GM12878 (cell line): ENCODE results near the gene HNRNPA2B1.

Experiments used
- BCL11A ChIP-seq: IDR thresholded peaks from 2 replicates; pipeline ENCODE4 v1.6.1; 2011; ENCODE audit warnings: low read depth, low read length
- CREB1 ChIP-seq: IDR thresholded peaks from 2 replicates; pipeline ENCODE4 v1.6.1; 2012; ENCODE audit warnings: low read depth, mild to moderate bottlenecking, inconsistent platforms
- FOXM1 ChIP-seq: IDR thresholded peaks from 2 replicates; pipeline ENCODE4 v1.6.1; 2012; ENCODE audit warnings: low read depth, mild to moderate bottlenecking, inconsistent platforms, low read length, moderate library complexity
- HDGF ChIP-seq: fragments of 450-650 bp; IDR thresholded peaks from 2 replicates; pipeline ENCODE4 v1.6.1; 2016; ENCODE audit warnings: antibody characterized with exemption
- MTA3 ChIP-seq: IDR thresholded peaks from 2 replicates; pipeline ENCODE4 v1.6.1; 2012; ENCODE audit warnings: low read length, inconsistent platforms, borderline replicate concordance
- POU2F2 ChIP-seq: IDR thresholded peaks from 3 replicates; pipeline ENCODE4 v1.6.1; 2011; ENCODE audit warnings: low read depth, mild to moderate bottlenecking, low read length, borderline replicate concordance
- TF ChIP-seq, protein P1 (sequence below), 3 experiments: IDR thresholded peaks in 2 of 3; conservative IDR thresholded peaks in 1 of 3; 2 replicates each; pipeline ENCODE4 v1.5.1; 2011; ENCODE audit warnings: low read depth in 3 of 3, low read length in 3 of 3, mild to moderate bottlenecking in 3 of 3, control low read depth in 2 of 3, moderate library complexity in 2 of 3, inconsistent platforms in 1 of 3, mixed read lengths in 1 of 3; ENCODE audit not compliant: control insufficient read depth in 2 of 3, insufficient read depth in 1 of 3; ENCODE audit errors: extremely low read depth in 1 of 3
- TF ChIP-seq, protein P2 (sequence below): IDR thresholded peaks from 2 replicates; pipeline ENCODE4 v1.6.1; 2011; ENCODE audit warnings: low read depth, mild to moderate bottlenecking, low read length, moderate library complexity, borderline replicate concordance; ENCODE audit errors: extremely low read depth
- TF ChIP-seq, protein P3 (sequence below): fragments of 450-650 bp; formaldehyde crosslinking; IDR thresholded peaks from 2 replicates; pipeline ENCODE4 v1.4.0; 2020; ENCODE audit warnings: mild to moderate bottlenecking, moderate library complexity

- TF ChIP-seq MTA3, result no peak
- TF ChIP-seq, protein P1, sequence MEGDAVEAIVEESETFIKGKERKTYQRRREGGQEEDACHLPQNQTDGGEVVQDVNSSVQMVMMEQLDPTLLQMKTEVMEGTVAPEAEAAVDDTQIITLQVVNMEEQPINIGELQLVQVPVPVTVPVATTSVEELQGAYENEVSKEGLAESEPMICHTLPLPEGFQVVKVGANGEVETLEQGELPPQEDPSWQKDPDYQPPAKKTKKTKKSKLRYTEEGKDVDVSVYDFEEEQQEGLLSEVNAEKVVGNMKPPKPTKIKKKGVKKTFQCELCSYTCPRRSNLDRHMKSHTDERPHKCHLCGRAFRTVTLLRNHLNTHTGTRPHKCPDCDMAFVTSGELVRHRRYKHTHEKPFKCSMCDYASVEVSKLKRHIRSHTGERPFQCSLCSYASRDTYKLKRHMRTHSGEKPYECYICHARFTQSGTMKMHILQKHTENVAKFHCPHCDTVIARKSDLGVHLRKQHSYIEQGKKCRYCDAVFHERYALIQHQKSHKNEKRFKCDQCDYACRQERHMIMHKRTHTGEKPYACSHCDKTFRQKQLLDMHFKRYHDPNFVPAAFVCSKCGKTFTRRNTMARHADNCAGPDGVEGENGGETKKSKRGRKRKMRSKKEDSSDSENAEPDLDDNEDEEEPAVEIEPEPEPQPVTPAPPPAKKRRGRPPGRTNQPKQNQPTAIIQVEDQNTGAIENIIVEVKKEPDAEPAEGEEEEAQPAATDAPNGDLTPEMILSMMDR (IDR thresholded peaks at IDR 0.05 in 2 of 3, conservative IDR thresholded peaks at IDR 0.05 in 1 of 3; ENCODE audit: control insufficient read depth in 2 of 3, extremely low read depth in 1 of 3, insufficient read depth in 1 of 3, low read depth in 3 of 3, low read length in 3 of 3), result no peak
- no peak for TF ChIP-seq BCL11A
- TF ChIP-seq, protein P2, sequence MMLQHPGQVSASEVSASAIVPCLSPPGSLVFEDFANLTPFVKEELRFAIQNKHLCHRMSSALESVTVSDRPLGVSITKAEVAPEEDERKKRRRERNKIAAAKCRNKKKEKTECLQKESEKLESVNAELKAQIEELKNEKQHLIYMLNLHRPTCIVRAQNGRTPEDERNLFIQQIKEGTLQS, result no peak
- TF ChIP-seq, protein P3, sequence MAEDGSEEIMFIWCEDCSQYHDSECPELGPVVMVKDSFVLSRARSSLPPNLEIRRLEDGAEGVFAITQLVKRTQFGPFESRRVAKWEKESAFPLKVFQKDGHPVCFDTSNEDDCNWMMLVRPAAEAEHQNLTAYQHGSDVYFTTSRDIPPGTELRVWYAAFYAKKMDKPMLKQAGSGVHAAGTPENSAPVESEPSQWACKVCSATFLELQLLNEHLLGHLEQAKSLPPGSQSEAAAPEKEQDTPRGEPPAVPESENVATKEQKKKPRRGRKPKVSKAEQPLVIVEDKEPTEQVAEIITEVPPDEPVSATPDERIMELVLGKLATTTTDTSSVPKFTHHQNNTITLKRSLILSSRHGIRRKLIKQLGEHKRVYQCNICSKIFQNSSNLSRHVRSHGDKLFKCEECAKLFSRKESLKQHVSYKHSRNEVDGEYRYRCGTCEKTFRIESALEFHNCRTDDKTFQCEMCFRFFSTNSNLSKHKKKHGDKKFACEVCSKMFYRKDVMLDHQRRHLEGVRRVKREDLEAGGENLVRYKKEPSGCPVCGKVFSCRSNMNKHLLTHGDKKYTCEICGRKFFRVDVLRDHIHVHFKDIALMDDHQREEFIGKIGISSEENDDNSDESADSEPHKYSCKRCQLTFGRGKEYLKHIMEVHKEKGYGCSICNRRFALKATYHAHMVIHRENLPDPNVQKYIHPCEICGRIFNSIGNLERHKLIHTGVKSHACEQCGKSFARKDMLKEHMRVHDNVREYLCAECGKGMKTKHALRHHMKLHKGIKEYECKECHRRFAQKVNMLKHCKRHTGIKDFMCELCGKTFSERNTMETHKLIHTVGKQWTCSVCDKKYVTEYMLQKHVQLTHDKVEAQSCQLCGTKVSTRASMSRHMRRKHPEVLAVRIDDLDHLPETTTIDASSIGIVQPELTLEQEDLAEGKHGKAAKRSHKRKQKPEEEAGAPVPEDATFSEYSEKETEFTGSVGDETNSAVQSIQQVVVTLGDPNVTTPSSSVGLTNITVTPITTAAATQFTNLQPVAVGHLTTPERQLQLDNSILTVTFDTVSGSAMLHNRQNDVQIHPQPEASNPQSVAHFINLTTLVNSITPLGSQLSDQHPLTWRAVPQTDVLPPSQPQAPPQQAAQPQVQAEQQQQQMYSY (CRISPR knock-in tag), result no peak
- no peak for TF ChIP-seq POU2F2
- TF ChIP-seq HDGF, result no peak
- TF ChIP-seq CREB1, result no peak
- TF ChIP-seq FOXM1, result no peak
These were observed 33.1 kb downstream of the HNRNPA2B1 start for GRCh38 chr7:26167303-26167934.
